SK-N-MC (cell line): ENCODE results near the gene TRIM33.

Experiments used
- EZH2 ChIP-seq: fragments of 200-600 bp; sonication (generic); IDR thresholded peaks from one replicate; pipeline ENCODE4 v1.6.1; 2017; ENCODE audit warnings: antibody characterized with exemption
- FOXP2 ChIP-seq: optimal IDR thresholded peaks from 2 replicates; pipeline ENCODE3; 2011; ENCODE audit warnings: mild to moderate bottlenecking, moderate library complexity; ENCODE audit not compliant: insufficient read depth; ENCODE audit errors: extremely low read length, control extremely low read depth
- POLR2AphosphoS5 ChIP-seq: IDR thresholded peaks from 2 replicates; pipeline ENCODE4 v1.6.1; 2012; ENCODE audit warnings: mild to moderate bottlenecking, low read depth, low read length, borderline replicate concordance

DNA sequence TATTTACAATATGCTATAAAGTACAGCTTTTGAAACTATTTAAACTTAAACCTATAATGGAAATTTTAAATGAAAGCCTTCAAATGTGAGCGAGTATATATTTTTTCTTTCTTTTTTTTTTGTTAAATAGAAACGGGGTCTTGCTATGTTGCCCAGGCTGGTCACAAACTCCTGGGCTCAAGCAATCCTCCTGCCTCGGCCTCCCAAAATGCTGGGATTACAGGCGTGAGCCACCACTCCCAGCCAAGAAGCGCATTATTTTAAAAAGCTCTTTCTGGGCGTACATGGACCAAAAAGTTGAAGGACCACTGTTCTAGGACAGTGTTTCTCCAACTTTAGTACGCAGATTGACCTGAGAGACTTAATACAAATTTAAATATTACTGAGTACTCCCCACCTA, 87.5 kb downstream of the TRIM33 start:
- TF ChIP-seq EZH2 = no peak
- TF ChIP-seq POLR2AphosphoS5 = no peak
- no peak for TF ChIP-seq FOXP2
